ENCODE data around the gene TMEM91. TPM values are rescaled to one million over a fixed set of nuclear protein-coding genes. Genes with fewer than 3 reads are reported as not detected.

TMEM91 gene
- total and polyA plus RNA-seq, 9 of the 15 experiments (the other 6 are each of a cell fraction or from before 2014, with no cell fraction given): 1.2 to 5.2 (median 2.7) TPM

- TF ChIP-seq SIX5 (IDR thresholded peaks at IDR 0.05; ENCODE audit: borderline replicate concordance in 1 of 2, insufficient read depth in 1 of 2, low read depth in 1 of 2, low read length in 2 of 2) (no peak), PHB (CRISPR knock-in tag; IDR thresholded peaks at IDR 0.05) (no peak), ILF3 (IDR thresholded peaks at IDR 0.05; ENCODE audit: borderline replicate concordance) (no peak), HES1 (IDR thresholded peaks at IDR 0.05; ENCODE audit: low read depth) (peak; percentile 35; the same call in 1 of the 2 replicates), YBX1 (IDR thresholded peaks at IDR 0.05) (no peak), ZBTB26 (CRISPR knock-in tag; IDR thresholded peaks at IDR 0.05) (no peak), ZNF77 (CRISPR knock-in tag; IDR thresholded peaks at IDR 0.05) (no peak), MTA3 (IDR thresholded peaks at IDR 0.05; ENCODE audit: borderline replicate concordance) (peak; percentile 51; the same call in 1 of the 2 replicates), ETV1 (tag; conservative IDR thresholded peaks at IDR 0.05; ENCODE audit: low read depth) (no peak), PKNOX1 (IDR thresholded peaks at IDR 0.05) (0 out of 2 replicates have a peak, but pooled peaks have one; percentile 9), UBTF (IDR thresholded peaks at IDR 0.05; ENCODE audit: borderline replicate concordance in 1 of 2, low read depth in 2 of 2, low read length in 2 of 2) (no peak), FOXA3 (CRISPR knock-in tag; conservative IDR thresholded peaks at IDR 0.05 in 1 of 2, IDR thresholded peaks at IDR 0.05 in 1 of 2) (no peak), SP1 (CRISPR knock-in tag; IDR thresholded peaks at IDR 0.05) (no peak), FOXK2 (conservative IDR thresholded peaks at IDR 0.05 in 1 of 2, IDR thresholded peaks at IDR 0.05 in 1 of 2; ENCODE audit: low read depth in 2 of 2) (peak in 1 of 2 experiments; percentile 49; a peak in 2 of 4 replicates), ZNF57 (CRISPR knock-in tag; IDR thresholded peaks at IDR 0.05) (no peak), CBX2 (IDR thresholded peaks at IDR 0.05; ENCODE audit: insufficient read depth, low read length, poor library complexity, severe bottlenecking) (no peak), MEF2A (IDR thresholded peaks at IDR 0.05; ENCODE audit: control insufficient read depth, low read depth, low read length) (no peak), ZBTB17 (CRISPR knock-in tag; IDR thresholded peaks at IDR 0.05) (no peak), TCF7 (IDR thresholded peaks at IDR 0.05; ENCODE audit: borderline replicate concordance) (no peak), DEAF1 (CRISPR knock-in tag; IDR thresholded peaks at IDR 0.05) (no peak)
Measured at GRCh38 chr19:41367848-41368301, 8.5 kb upstream of the TMEM91 start (continued).

Data from K562 (cell line).